RWPE1 (cell line): ENCODE measurements around the gene ZNRD2.

Source experiments
- CTCF ChIA-PET: fragments of 350-600 bp; sonication (Branson Sonifier 250); formaldehyde crosslinking; extraction: SDS; loops from one replicate; lab custom pipeline; 2021; lab: Yijun Ruan, JAX
- POLR2A ChIA-PET: fragments of 400-600 bp; formaldehyde crosslinking; extraction: SDS; loops from one replicate; lab custom pipeline; 2020; ENCODE audit warnings: antibody characterized with exemption; ENCODE audit not compliant: low non-redundant PET; lab: Yijun Ruan, JAX
- DNase-seq: peaks from one replicate; pipeline ENCODE4 v3.0.0; 2012; ENCODE audit warnings: low spot score
- H3K27ac ChIP-seq: fragments of 450-650 bp; 2 replicates; pipeline ENCODE4 v1.5.1; 2017
- TF ChIP-seq, protein P1 (sequence below): fragments of 450-650 bp; conservative IDR thresholded peaks from 2 replicates; pipeline ENCODE4 v1.5.1; 2017; ENCODE audit warnings: low read depth, mild to moderate bottlenecking

The ZNRD2 gene

DNA sequence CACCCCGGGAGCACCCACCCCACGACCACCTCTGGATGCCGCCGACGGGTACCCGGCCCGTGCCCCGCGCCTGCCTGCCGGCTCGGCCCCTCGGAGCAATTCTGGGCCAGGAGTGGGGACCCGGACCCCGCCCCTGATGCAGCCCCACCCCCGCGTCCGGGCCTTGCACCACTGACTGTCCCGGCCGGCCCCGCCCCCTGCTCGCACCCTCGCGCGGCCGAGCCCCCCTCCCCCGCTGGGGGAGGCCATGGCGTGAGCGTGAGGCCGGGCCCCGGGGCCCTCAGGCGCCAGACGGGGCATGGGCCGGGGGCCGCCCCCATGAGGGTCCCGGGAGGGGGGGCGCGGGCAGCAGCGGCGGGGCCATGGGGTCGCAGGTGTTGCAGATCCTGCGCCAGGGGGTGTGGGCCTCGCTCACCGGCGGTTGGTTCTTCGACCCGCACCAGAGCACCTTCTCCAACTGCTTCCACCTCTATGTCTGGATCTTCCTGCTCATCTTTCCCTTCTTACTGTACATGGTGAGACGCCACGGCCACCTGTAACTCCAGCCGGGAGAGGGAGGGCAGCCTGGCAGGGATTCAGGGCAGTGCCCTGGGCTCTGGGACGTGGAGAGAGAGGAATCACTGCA lies 45.8 kb downstream of the ZNRD2 start:
- peak overlapping the region; percentile 93 for H3K27ac ChIP-seq
- POLR2A ChIA-PET = interaction anchor here (1.3 kb wide), 1 partner anchor 97 kb away, joined by 4 read pairs; no protein-coding TSS in a partner anchor
- TF ChIP-seq, protein P1, sequence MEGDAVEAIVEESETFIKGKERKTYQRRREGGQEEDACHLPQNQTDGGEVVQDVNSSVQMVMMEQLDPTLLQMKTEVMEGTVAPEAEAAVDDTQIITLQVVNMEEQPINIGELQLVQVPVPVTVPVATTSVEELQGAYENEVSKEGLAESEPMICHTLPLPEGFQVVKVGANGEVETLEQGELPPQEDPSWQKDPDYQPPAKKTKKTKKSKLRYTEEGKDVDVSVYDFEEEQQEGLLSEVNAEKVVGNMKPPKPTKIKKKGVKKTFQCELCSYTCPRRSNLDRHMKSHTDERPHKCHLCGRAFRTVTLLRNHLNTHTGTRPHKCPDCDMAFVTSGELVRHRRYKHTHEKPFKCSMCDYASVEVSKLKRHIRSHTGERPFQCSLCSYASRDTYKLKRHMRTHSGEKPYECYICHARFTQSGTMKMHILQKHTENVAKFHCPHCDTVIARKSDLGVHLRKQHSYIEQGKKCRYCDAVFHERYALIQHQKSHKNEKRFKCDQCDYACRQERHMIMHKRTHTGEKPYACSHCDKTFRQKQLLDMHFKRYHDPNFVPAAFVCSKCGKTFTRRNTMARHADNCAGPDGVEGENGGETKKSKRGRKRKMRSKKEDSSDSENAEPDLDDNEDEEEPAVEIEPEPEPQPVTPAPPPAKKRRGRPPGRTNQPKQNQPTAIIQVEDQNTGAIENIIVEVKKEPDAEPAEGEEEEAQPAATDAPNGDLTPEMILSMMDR = no peak
- CTCF ChIA-PET = interaction anchor here (1.9 kb wide), 1 partner anchor 75 kb away, joined by 6 read pairs; no protein-coding TSS in a partner anchor
- no peak for DNase-seq

DNA sequence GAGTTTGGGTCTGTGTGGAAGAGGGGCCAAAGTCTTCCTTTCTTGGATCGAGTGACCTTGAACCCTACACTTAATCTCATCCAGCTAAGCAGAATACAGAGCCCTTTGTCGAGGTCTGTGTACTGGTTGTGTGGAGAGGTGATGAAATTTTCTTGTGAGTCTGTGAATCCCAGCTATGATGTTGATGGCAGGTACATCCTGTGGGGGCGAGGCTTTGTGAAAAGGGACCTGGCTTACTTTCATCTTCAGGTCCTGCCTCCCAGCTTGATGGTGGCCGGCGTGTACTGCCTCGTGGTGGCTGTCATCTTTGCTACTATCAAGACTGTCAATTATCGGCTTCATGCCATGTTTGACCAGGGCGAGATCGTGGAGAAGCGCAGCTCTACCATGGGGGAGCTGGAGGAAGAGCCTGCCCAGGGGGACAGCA lies 46.3 kb downstream of the ZNRD2 start:
- TF ChIP-seq, protein P1 = no peak
- CTCF ChIA-PET = no interaction called here
- peak overlapping the region; percentile 93 for H3K27ac ChIP-seq

DNA sequence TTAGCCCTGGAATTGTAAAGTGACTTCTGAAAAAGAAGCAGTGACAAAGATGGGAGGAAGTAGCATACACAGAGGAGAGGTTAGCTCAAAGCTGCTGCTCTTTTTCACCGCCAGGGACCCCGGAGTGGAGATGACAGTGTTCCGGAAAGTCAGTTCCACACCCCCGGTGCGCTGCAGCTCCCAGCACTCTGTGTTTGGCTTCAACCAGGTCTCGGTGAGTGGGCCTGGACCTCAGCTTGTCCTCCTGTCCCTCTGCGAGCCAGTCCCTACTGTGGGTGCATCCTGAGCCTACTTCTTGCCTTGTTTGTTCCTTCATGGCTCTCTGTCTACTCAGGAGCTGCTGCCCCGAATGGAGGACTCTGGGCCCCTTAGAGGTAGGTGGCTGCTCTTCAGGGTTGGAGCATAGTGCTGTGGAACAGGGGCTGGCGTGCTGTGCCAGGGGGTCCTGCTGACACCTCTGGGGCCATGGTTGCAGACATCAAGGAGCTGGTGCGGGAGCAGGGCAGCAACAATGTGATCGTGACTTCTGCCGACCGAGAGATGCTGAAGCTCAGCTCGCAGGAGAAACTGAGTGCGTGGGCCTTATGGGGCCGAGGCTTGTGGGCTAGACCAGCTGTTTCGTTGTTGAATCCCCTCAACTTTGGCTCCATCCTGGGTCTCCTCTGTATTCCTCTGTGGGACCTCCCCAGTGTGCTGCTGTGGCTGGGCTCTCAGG lies 47.0 kb downstream of the ZNRD2 start:
- TF ChIP-seq, protein P1 = no peak
- peak overlapping the region; percentile 93 for H3K27ac ChIP-seq
- DNase-seq = no peak
- POLR2A ChIA-PET = no interaction called here
- CTCF ChIA-PET = no interaction called here

More for the DNA sequence above, 46.3 kb downstream of the ZNRD2 start:
- no peak for DNase-seq
- POLR2A ChIA-PET = no interaction called here

DNA sequence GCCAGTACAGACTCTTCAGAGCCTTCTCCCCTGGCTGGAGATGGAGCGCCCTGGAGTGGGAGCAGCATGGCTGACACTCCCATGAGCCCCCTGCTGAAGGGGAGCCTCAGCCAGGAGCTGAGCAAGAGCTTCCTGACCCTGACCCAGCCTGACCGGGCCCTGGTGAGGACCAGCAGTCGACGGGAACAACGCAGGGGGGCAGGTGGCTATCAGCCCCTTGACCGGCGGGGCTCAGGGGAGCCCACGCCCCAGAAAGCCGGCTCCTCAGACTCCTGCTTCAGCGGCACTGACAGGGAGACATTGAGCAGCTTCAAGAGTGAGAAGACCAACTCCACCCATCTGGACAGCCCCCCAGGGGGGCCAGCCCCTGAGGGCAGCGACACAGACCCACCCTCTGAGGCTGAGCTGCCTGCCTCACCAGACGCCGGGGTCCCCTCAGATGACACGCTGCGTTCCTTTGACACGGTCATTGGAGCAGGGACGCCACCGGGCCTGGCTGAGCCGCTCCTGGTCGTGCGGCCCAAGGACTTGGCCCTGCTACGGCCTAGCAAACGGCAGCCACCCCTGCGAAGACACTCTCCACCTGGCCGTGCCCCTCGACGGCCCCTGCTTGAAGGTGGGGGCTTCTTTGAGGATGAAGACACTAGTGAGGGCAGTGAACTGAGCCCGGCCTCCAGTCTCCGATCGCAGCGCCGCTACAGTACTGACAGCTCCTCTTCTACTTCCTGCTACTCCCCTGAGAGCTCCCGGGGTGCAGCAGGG lies 47.9 kb downstream of the ZNRD2 start:
- ChIA-PET POLR2A (no interaction called here), CTCF (no interaction called here)
- no peak for DNase-seq
- TF ChIP-seq, protein P1 = no peak
- H3K27ac ChIP-seq = peak overlapping the region; percentile 93; the same call in 1 of the 2 replicates

DNA sequence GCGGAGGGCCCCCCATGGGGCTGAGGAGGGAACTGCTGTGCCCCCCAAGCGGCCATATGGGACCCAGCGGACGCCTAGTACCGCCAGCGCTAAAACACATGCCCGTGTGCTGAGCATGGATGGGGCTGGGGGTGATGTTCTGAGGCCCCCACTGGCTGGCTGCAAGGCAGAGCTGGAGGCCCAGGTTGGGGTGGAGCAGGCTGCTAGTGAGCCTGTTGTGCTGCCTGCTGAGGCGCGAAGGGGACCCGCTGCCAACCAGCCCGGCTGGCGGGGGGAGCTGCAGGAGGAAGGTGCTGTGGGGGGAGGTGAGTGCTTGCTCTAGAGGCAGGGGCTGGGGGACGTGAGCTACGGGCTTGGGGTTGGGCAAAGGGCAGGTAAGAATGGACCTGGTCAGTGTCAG lies 48.5 kb downstream of the ZNRD2 start:
- TF ChIP-seq, protein P1 = no peak
- no peak overlapping the region for H3K27ac ChIP-seq
- DNase-seq = no peak
- ChIA-PET CTCF (no interaction called here), POLR2A (no interaction called here)

DNA sequence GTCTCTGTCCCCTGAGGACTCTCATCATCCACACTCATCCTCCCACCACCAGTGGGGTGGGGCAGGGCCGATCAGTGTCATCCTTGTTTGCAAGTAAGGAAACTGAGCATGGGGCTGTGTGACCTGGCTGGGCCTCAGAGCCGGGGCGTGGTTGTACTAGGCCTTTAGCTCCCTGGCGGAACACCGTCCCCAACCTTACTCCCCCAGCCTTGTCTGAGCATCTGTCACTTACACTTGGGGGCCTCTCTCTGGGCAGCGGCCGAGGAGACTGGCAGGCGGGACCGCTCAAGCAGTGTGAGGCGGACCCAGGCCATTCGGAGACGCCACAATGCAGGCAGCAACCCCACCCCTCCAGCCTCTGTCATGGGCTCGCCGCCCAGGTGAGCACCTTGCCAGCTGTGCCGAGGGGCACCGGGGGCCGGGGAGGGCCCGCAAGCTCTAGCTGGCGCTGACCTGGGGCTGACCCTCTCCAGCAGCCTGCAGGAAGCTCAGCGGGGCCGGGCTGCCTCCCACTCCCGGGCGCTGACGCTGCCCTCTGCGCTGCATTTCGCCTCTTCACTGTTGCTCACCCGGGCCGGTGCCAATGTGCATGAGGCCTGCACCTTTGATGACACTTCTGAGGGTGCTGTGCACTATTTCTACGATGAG lies 49.1 kb downstream of the ZNRD2 start:
- no peak for DNase-seq
- ChIA-PET CTCF (no interaction called here), POLR2A (no interaction called here)
- TF ChIP-seq, protein P1 = no peak
- H3K27ac ChIP-seq = no peak overlapping the region
